Measurements from ENCODE around the gene DDX49. TPM values are rescaled to one million over a fixed set of nuclear protein-coding genes. Genes with fewer than 3 reads are reported as not detected.
A peak's percentile ranks its signal among the peaks of the same experiment; 100 is the strongest.

Gene DDX49
- total RNA-seq (2014; rRNA removed; shearing (Covaris generic)): 47.2 and 51.4 TPM in 2 replicates
- polyA plus RNA-seq (2015; cell fraction: cytosol; rRNA removed): 41.6 and 56.5 TPM in 2 replicates
- 42.1 and 52.1 TPM in 2 replicates for polyA plus RNA-seq (2015; cell fraction: nucleus; rRNA removed)

- DNase-seq (ENCODE audit: low read depth, low spot score): peak; percentile 99
- in situ Hi-C loops (cut with HindIII; ENCODE audit: low pct_unique_long_range_greater_than_20kb, low sequenced_read_pairs): no loop called here
These were observed at the start of gene DDX49, which contains the start of gene COPE for GRCh38 chr19:18919086-18919899. Gene DDX49, plus strand, starts transcription at chr19:18919715. Its CDS starts 27 bp downstream, at chr19:18919742. Gene COPE, minus strand, starts transcription at chr19:18919387. Its CDS starts 39 bp downstream, at chr19:18919348.

DNA sequence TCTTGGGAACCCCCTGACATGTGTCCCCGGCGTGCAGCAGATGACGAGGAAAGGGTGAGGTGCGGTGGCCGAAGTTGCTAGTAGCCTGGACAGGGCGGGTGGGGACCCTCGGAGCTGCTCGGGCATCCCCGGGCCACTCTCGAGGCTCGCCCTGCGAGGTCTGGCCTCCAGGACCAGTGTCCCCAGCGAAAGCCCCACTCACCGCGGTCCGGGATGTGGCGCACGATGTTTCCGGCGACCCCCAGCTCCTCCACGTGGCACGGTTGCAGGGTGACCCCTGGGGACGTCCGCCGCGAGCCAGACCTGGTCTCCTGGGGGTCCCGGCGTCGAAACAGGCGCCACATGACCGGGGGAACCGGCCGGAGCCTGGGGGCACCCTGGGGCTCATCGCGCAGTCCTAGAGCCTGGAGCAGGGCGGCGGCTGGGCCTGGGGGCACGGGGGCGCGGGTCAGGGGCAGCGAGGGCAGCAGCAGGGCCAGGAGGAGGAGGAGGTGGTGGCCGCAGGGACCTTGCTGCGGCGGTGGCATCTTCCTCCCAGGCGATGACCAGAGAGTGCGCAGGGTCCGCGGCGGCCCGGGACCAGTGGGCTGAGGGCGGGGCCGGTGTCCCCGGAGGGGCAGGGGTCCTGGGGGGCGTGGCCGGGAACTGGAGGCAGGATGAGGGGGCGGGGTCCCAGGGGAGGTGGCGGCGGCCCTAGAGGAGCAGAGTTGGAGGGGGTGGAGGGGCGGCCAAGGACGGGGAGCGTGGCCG lies 49.6 kb upstream of the DDX49 start:
- in situ Hi-C loops (cut with HindIII; ENCODE audit: low pct_unique_long_range_greater_than_20kb, low sequenced_read_pairs): no loop called here
- DNase-seq (ENCODE audit: low read depth, low spot score): no peak

DNA sequence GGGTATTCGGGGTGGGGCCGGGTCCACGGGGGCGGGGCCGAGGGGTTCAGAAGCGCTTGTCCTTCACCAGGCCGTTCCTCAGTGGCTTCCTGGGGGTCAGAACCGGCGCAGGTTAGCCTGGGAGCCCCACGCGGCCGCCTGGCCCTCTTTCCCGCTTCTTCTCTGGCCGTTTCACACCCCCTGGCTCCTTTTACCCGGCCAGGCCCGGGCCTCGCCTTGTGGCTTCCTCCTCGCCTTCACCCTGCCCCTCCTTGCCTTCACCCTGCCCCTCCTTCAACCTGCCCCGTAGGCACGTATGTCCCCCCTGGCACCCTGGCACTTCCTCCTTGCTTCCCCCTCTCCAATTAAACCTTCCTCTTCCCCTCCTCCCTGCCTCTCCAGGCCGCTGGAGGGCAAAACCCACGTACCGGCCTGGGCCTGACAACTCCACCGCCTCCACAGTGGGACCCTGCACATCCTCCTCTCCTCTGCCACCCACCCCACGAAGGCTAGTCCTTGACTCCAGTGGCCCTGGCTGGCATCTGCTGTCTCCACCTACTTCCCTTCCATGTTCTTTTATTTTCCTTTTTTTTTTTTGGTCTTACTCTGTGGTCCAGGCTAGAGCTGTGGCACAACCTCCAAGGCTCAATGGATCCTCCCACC lies 48.9 kb upstream of the DDX49 start:
- in situ Hi-C loops (cut with HindIII; ENCODE audit: low pct_unique_long_range_greater_than_20kb, low sequenced_read_pairs): no loop called here

GRCh38 chr19:18871543-18871942 lies 48.0 kb upstream of the DDX49 start:
- DNase-seq (ENCODE audit: low read depth, low spot score): no peak
- in situ Hi-C loops (cut with HindIII; ENCODE audit: low pct_unique_long_range_greater_than_20kb, low sequenced_read_pairs): no loop called here

More for the DNA sequence above, 48.9 kb upstream of the DDX49 start:
- no peak for DNase-seq (ENCODE audit: low read depth, low spot score)

- no peak for DNase-seq (ENCODE audit: low read depth, low spot score)
- in situ Hi-C loops (cut with HindIII; ENCODE audit: low pct_unique_long_range_greater_than_20kb, low sequenced_read_pairs): no loop called here
These were observed 43.8 kb upstream of the DDX49 start for GRCh38 chr19:18875726-18876125.

GRCh38 chr19:18876865-18877264 lies 42.6 kb upstream of the DDX49 start:
- in situ Hi-C loops (cut with HindIII; ENCODE audit: low pct_unique_long_range_greater_than_20kb, low sequenced_read_pairs): no loop called here
- no peak for DNase-seq (ENCODE audit: low read depth, low spot score)

GRCh38 chr19:18878058-18878797 lies 41.3 kb upstream of the DDX49 start:
- DNase-seq (ENCODE audit: low read depth, low spot score): no peak
- in situ Hi-C loops (cut with HindIII; ENCODE audit: low pct_unique_long_range_greater_than_20kb, low sequenced_read_pairs): no loop called here

GRCh38 chr19:18878858-18879578 lies 40.5 kb upstream of the DDX49 start:
- in situ Hi-C loops (cut with HindIII; ENCODE audit: low pct_unique_long_range_greater_than_20kb, low sequenced_read_pairs): no loop called here
- DNase-seq (ENCODE audit: low read depth, low spot score): no peak

GRCh38 chr19:18879579-18880373 lies 39.7 kb upstream of the DDX49 start:
- in situ Hi-C loops (cut with HindIII; ENCODE audit: low pct_unique_long_range_greater_than_20kb, low sequenced_read_pairs): no loop called here
- peak; percentile 47 for DNase-seq (ENCODE audit: low read depth, low spot score)

DNA sequence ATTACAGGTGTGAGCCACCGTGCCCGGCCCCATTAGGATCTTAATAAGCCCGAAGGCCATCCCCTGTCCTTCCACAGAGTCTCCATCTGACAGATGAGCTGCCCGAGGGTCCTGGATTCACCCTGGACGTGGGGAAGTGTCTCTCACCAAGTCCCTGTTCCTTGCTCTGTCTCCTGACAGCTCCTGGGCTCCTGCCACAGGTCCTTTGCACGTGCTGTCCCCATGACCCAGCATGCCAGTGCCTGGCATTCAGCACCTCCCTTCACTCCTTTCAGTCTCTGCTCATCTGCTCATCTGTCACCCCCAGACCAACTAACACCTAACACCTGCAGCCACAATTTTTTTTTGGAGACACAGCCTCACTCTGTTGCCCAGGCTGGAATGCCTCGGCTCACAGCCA lies 38.0 kb upstream of the DDX49 start:
- in situ Hi-C loops (cut with HindIII; ENCODE audit: low pct_unique_long_range_greater_than_20kb, low sequenced_read_pairs): no loop called here
- DNase-seq (ENCODE audit: low read depth, low spot score): no peak

DNA sequence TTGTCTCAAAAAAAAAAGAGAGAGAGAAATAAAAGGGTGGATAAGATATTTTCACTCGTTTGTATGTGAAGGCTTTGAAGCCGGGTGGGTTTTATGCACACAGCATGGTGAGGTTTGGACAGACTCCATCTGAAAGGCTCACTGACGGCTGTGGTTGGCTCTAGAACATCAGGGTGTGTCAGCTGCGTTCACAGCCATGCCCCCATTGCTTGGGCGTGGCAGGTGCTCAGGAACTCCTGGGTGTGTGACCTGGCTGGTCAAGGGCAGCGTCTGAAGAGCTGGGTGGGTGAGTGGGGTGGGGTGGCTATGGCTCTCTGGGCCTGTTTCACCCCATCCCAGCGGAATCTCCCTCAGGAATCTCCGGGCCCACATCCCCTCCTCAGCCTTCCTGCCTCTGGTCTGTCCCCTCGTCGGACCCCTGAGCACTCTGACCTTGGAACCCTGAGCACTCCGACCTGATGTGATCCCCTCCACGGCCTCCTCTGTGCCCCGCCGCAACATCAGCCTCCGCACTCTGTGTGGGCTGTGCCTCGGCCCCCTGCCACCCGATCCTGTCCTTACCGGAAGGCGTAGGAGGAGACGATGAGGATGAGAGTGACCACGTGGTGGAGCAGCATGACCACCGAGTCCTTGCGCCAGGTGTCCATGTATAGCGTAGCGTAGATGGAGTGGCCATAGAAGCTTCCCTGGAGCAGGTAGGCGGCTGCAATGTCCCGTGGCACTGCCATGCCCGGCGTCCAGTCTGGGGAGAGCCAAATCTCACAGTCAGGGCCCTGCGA lies 35.8 kb upstream of the DDX49 start:
- in situ Hi-C loops (cut with HindIII; ENCODE audit: low pct_unique_long_range_greater_than_20kb, low sequenced_read_pairs): no loop called here
- no peak for DNase-seq (ENCODE audit: low read depth, low spot score)

DNA sequence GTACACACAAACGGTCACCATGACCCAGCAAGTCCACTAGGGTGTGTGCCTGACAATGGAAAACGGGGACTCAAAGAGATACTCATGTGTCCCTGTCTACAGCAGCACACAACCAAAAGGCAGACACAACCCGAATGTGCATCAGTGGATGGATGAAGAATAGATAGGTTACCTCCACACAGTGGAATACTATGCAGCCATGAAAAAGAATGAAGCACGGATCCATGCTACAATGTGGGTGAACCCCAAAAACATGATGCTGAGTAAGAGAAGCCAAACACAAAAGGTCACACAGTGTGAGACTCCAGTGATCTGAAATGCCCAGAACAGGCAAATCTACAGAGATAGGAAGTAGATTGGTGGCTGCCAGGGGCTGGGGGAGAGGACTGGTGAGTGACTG lies 32.5 kb upstream of the DDX49 start:
- in situ Hi-C loops (cut with HindIII; ENCODE audit: low pct_unique_long_range_greater_than_20kb, low sequenced_read_pairs): no loop called here
- no peak for DNase-seq (ENCODE audit: low read depth, low spot score)

DNA sequence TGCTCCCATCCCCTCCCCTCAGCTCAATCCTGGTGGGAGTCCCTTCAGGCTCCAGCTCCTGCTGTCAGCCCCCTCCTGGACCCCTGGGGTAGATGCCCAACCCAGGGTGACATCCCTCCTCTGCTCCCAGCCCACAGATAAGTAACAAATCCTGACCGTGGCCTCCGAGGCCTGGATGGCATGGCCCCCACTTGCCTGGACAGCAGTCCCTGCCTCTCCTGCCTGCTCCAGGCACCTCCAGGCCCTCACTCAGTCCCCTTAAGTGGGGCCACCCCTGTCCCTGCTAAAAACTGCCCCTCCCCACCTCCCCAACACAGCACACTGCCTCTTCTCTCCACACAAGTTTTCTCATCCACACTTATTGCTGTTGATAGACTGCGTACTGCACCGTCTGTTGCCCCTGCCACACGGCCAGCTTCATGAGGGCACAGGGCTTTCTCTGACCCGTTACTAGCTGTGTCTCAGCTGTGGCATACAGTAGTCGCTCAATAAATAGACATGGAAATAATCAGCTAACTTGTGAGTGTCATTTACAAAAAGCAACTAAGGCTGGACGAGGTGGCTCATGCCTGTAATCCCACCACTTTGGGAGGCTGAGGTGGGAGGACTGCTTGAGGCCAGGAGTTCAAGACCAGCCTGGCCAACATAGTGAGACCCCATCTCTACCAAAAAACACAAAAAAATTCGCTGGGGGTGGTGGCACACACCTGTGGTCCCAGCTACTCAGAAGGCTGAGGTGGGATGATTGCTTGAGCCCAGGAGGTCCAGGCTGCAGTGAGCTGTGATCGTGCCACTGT lies 29.4 kb upstream of the DDX49 start:
- no peak for DNase-seq (ENCODE audit: low read depth, low spot score)
- in situ Hi-C loops (cut with HindIII; ENCODE audit: low pct_unique_long_range_greater_than_20kb, low sequenced_read_pairs): no loop called here

DNA sequence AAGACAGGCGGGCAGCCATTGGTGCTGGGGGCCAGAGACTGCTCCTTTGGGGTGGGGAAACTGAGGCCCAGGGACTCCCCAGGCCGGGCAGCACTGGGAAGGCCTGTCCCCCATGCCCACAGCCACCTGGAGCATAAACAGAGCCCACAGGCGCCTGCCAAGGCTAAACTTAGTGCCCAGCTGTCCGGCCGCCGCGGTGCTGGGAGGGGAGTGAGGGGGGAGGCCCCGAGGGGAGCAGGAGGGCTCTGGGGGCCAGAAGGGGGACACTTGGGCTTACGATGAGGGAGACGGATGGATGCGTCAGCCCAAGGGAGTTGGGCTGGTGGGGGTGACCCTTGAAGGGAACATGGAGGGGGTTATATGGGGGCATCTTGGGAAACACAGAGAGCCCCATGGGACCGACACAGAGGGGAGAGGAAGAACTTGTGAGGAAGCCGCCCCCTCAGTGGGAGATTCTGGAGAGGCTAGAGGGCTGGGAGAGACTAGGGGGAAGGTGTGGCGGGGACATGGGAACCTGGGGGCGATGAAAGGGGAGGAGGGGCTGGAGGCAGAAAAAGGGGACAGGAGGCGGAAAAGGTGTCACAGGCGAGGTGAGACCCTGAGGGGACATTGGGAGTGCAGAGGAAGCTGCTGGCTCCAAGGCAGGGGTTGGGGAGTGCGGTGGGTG lies 25.8 kb upstream of the DDX49 start:
- in situ Hi-C loops (cut with HindIII; ENCODE audit: low pct_unique_long_range_greater_than_20kb, low sequenced_read_pairs): no loop called here
- DNase-seq (ENCODE audit: low read depth, low spot score): no peak

Measured in SK-MEL-5 (cell line).